ENCODE measurements around the gene RMDN2. TPM values are rescaled to one million over a fixed set of nuclear protein-coding genes. Genes with fewer than 3 reads are reported as not detected.

RMDN2 gene
- polyA plus RNA-seq, 1 donor (not counting 4 experiments of a cell fraction or from before 2014, with no cell fraction given): 9.3 TPM

DNA sequence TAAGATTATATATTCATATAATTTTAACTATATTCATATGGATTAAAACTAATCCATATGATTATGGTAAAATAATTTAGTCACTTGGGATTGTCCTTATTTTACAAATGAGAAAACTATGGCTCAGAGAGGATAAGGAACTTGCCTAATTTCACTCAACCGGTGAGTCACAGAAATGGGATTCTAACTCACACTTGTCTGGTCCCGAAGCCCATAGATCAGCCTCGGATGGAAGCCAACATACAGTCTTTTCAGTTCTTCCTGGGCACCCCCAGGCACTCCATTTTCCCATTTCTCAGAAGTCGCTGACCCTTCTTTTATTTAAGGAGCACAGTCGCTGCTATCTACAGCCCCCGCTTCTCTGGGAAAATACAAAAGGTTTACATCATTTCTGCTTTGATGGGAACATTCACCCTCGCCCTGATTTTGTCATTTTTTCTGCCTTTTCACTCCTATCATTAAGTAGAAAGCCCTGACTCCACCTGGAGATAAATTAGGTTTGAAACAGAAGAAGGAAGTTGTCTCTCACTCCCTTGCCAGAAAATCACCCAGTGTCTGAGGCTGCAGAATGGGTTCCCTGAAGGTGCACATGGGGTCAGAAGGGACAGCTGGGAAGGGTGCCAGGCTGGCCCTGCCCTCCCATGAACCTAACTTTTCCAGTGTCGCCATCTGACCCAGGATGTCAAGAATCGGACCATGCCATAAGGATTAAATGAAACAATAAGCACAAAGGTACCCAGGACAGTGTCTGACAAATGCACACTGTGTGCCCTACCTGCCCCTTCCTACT is 114.2 kb downstream of the RMDN2 start:
- H3K9me1 ChIP-seq (ENCODE audit: control insufficient read depth, extremely low read depth, insufficient read depth, low read length): no peaks in the 10 kb centered on the region
- H3K27me3 ChIP-seq (ENCODE audit: control insufficient read depth, extremely low read depth, insufficient read depth, low read length): peaks cover 24% of the 10 kb centered on the region
- no peak overlapping the region for H3K27ac ChIP-seq (ENCODE audit: control insufficient read depth, insufficient read depth, low read length)
- no peak overlapping the region for H2AFZ ChIP-seq (ENCODE audit: control insufficient read depth, low read length)
- H3K36me3 ChIP-seq (ENCODE audit: control insufficient read depth in 2 of 2, extremely low read depth in 1 of 2, insufficient read depth in 2 of 2, low read length in 2 of 2): no peaks in the 10 kb centered on the region
- dilution Hi-C loops (cut with MboI; ENCODE audit: extremely low pct_ligation_motif_present, low sequenced_read_pairs): no loop called here
- H3K4me3 ChIP-seq (ENCODE audit: control insufficient read depth in 2 of 3, extremely low read depth in 1 of 3, insufficient read depth in 2 of 3, low read depth in 1 of 3, low read length in 3 of 3): no peak overlapping the region
- no peaks in the 10 kb centered on the region for H3K79me2 ChIP-seq (ENCODE audit: control insufficient read depth, insufficient read depth, low read length)
- H3K9ac ChIP-seq (ENCODE audit: control insufficient read depth, extremely low read depth, insufficient read depth, low read length): no peak overlapping the region
- H3K4me1 ChIP-seq (ENCODE audit: control insufficient read depth, extremely low read depth, insufficient read depth, low read length): peaks cover 15% of the 10 kb centered on the region
- H3K9me3 ChIP-seq (ENCODE audit: control insufficient read depth, low read depth, low read length): no peaks in the 10 kb centered on the region
- H3K4me2 ChIP-seq (ENCODE audit: control insufficient read depth, extremely low read depth, insufficient read depth, low read depth, low read length): peak overlapping the region; percentile 4
- no peaks in the 10 kb centered on the region for H4K20me1 ChIP-seq (ENCODE audit: control insufficient read depth, extremely low read depth, insufficient read depth, low read length)
- TF ChIP-seq, protein P1, sequence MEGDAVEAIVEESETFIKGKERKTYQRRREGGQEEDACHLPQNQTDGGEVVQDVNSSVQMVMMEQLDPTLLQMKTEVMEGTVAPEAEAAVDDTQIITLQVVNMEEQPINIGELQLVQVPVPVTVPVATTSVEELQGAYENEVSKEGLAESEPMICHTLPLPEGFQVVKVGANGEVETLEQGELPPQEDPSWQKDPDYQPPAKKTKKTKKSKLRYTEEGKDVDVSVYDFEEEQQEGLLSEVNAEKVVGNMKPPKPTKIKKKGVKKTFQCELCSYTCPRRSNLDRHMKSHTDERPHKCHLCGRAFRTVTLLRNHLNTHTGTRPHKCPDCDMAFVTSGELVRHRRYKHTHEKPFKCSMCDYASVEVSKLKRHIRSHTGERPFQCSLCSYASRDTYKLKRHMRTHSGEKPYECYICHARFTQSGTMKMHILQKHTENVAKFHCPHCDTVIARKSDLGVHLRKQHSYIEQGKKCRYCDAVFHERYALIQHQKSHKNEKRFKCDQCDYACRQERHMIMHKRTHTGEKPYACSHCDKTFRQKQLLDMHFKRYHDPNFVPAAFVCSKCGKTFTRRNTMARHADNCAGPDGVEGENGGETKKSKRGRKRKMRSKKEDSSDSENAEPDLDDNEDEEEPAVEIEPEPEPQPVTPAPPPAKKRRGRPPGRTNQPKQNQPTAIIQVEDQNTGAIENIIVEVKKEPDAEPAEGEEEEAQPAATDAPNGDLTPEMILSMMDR (optimal IDR thresholded peaks at IDR 0.05 in 1 of 3, IDR thresholded peaks at IDR 0.05 in 1 of 3, conservative IDR thresholded peaks at IDR 0.05 in 1 of 3; ENCODE audit: extremely low read depth in 1 of 3, insufficient read depth in 2 of 3, low read length in 3 of 3): no peak
- TF ChIP-seq EZH2 (IDR thresholded peaks at IDR 0.05; ENCODE audit: low read length): no peak
- DNase-seq (ENCODE audit: low read depth, low spot score) (no peak), FAIRE-seq (no peak)

DNA sequence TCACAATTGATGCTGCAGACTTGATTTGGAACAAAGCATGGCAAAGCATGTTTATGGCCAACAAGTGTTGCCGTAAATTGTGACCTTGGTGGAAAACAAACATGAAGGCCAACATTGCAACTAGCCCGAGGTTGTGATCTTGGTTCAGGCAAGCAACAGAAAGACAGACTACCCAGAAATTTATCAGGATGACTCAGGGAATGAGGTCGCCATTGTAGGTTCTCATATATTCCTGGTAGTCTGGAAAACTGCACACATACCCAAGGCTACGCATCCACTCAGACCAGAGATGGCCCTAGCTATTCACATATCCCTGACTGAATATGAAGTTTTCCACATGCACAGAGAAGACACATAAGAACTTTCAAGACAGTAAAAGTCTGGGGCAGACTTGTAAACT is 120.7 kb downstream of the RMDN2 start:
- Histone ChIP-seq H3K9ac (ENCODE audit: control insufficient read depth, extremely low read depth, insufficient read depth, low read length) (no peak overlapping the region), H3K4me1 (ENCODE audit: control insufficient read depth, extremely low read depth, insufficient read depth, low read length) (no peaks in the 10 kb centered on the region), H3K4me3 (ENCODE audit: control insufficient read depth in 2 of 3, extremely low read depth in 1 of 3, insufficient read depth in 2 of 3, low read depth in 1 of 3, low read length in 3 of 3) (no peak overlapping the region), H3K4me2 (ENCODE audit: control insufficient read depth, extremely low read depth, insufficient read depth, low read depth, low read length) (no peak overlapping the region), H3K27ac (ENCODE audit: control insufficient read depth, insufficient read depth, low read length) (no peak overlapping the region), H3K27me3 (ENCODE audit: control insufficient read depth, extremely low read depth, insufficient read depth, low read length) (no peaks in the 10 kb centered on the region), H4K20me1 (ENCODE audit: control insufficient read depth, extremely low read depth, insufficient read depth, low read length) (no peaks in the 10 kb centered on the region), H2AFZ (ENCODE audit: control insufficient read depth, low read length) (no peak overlapping the region), H3K36me3 (ENCODE audit: control insufficient read depth in 2 of 2, extremely low read depth in 1 of 2, insufficient read depth in 2 of 2, low read length in 2 of 2) (no peaks in the 10 kb centered on the region), H3K9me3 (ENCODE audit: control insufficient read depth, low read depth, low read length) (no peaks in the 10 kb centered on the region), H3K79me2 (ENCODE audit: control insufficient read depth, insufficient read depth, low read length) (no peaks in the 10 kb centered on the region), H3K9me1 (ENCODE audit: control insufficient read depth, extremely low read depth, insufficient read depth, low read length) (no peaks in the 10 kb centered on the region)
- dilution Hi-C loops (cut with MboI; ENCODE audit: extremely low pct_ligation_motif_present, low sequenced_read_pairs): no loop called here
- FAIRE-seq (no peak), DNase-seq (ENCODE audit: low read depth, low spot score) (no peak)
- TF ChIP-seq, protein P1 (optimal IDR thresholded peaks at IDR 0.05 in 1 of 3, IDR thresholded peaks at IDR 0.05 in 1 of 3, conservative IDR thresholded peaks at IDR 0.05 in 1 of 3; ENCODE audit: extremely low read depth in 1 of 3, insufficient read depth in 2 of 3, low read length in 3 of 3): no peak
- TF ChIP-seq EZH2 (IDR thresholded peaks at IDR 0.05; ENCODE audit: low read length): no peak

All from keratinocyte (primary cell).